A549 treated with Mapracorat at 1 μM for 4 hours (cell line): Measurements from ENCODE around the gene ALDH16A1. TPM values are rescaled to one million over a fixed set of nuclear protein-coding genes. Genes with fewer than 3 reads are reported as not detected.

Experiments used
- total RNA-seq: library from RNA; stranded (reverse); fragments of 200-300 nt; extraction: Qiagen RNA extraction; gene quantifications from 5 replicates; pipeline ENCODE4 v1.2.3, GENCODE V29; 2022

ALDH16A1 gene
- 14.4 to 28.1 TPM (median 24.4 TPM) in 5 replicates for total RNA-seq

GRCh38 chr19:49453013-49453756 is at the start of gene ALDH16A1:
TSS of gene ALDH16A1 (plus strand) at chr19:49453225. CDS start at chr19:49453332, 107 bp downstream.

GRCh38 chr19:49423071-49423984 is 29.7 kb upstream of the ALDH16A1 start, which contains the start of gene PTH2:
TSS of gene PTH2 (minus strand) at chr19:49423441. CDS start at chr19:49423339, 102 bp downstream.

GRCh38 chr19:49425178-49425577 is 27.8 kb upstream of the ALDH16A1 start, which contains the start of gene GFY:
TSS of gene GFY (plus strand) at chr19:49425388. CDS start at chr19:49426431, 1,043 bp downstream.

GRCh38 chr19:49441210-49441959 is 11.6 kb upstream of the ALDH16A1 start, which contains the start of gene SLC17A7:
TSS of gene SLC17A7 (minus strand) at chr19:49441527. CDS start at chr19:49441379, 148 bp downstream.

GRCh38 chr19:49451430-49452181 is 1.4 kb upstream of the ALDH16A1 start, which contains the start of gene PIH1D1:
TSS of gene PIH1D1 (minus strand) at chr19:49451814. CDS start at chr19:49451574, 240 bp downstream.

GRCh38 chr19:49473868-49474541 is 21.0 kb downstream of the ALDH16A1 start, which contains the start of gene FLT3LG:
TSS of gene FLT3LG (plus strand) at chr19:49474215. CDS start at chr19:49474640, 425 bp downstream.

GRCh38 chr19:49487277-49488045 is 34.4 kb downstream of the ALDH16A1 start, which contains the start of gene RPL13A:
TSS of gene RPL13A (plus strand) at chr19:49487608. CDS start at chr19:49487630, 22 bp downstream.

Other genes with a start within 250 kb of the ALDH16A1 start
- gene SLC6A16, start 128.0 kb upstream of the ALDH16A1 start, total RNA-seq: 0.64 to 1.7 TPM (median 1.4 TPM) in 5 replicates
- gene CD37, start 117.8 kb upstream of the ALDH16A1 start, total RNA-seq: not detected in 5 replicates
- gene TEAD2, start 90.8 kb upstream of the ALDH16A1 start, total RNA-seq: 14.1 to 20.5 TPM (median 17.5 TPM) in 5 replicates
- gene DKKL1, start 89.3 kb upstream of the ALDH16A1 start, total RNA-seq: 0.11 to 1.1 TPM (median 0.59 TPM) in 5 replicates
- gene KASH5, start 65.0 kb upstream of the ALDH16A1 start, total RNA-seq: 0.06 TPM in 1 of 5 replicates, not detected in the others
- not detected in 5 replicates for gene PTH2, start 29.8 kb upstream of the ALDH16A1 start, total RNA-seq
- 0.08 to 0.22 TPM (median 0.19 TPM) in 4 of 5 replicates, not detected in the other for gene GFY, start 27.8 kb upstream of the ALDH16A1 start, total RNA-seq
- gene SLC17A7, start 11.7 kb upstream of the ALDH16A1 start, total RNA-seq: 0.44 to 0.71 TPM (median 0.55 TPM) in 5 replicates
- 85.8 to 96.7 TPM (median 90.5 TPM) in 5 replicates for gene PIH1D1, start 1.4 kb upstream of the ALDH16A1 start, total RNA-seq
- gene FLT3LG, start 21.0 kb downstream of the ALDH16A1 start, total RNA-seq: 1.1 to 1.4 TPM (median 1.3 TPM) in 5 replicates
- gene RPL13A, start 34.4 kb downstream of the ALDH16A1 start, total RNA-seq: 3,905 to 4,301 TPM (median 4,085 TPM) in 5 replicates
- gene RPS11, start 43.2 kb downstream of the ALDH16A1 start, total RNA-seq: 3,769 to 4,865 TPM (median 3,847 TPM) in 5 replicates
- 26.4 to 32.0 TPM (median 29.2 TPM) in 5 replicates for gene FCGRT, start 59.4 kb downstream of the ALDH16A1 start, total RNA-seq
- 1.3 to 2.9 TPM (median 2.3 TPM) in 5 replicates for gene RCN3, start 74.8 kb downstream of the ALDH16A1 start, total RNA-seq
- gene NOSIP, start 127.3 kb downstream of the ALDH16A1 start, total RNA-seq: 88.3 to 108 TPM (median 105 TPM) in 5 replicates
- 0.44 to 1.1 TPM (median 0.75 TPM) in 5 replicates for gene PRRG2, start 128.1 kb downstream of the ALDH16A1 start, total RNA-seq
- 25.0 to 35.5 TPM (median 34.0 TPM) in 5 replicates for gene PRR12, start 138.0 kb downstream of the ALDH16A1 start, total RNA-seq
- gene RRAS, start 186.9 kb downstream of the ALDH16A1 start, total RNA-seq: 99.6 to 157 TPM (median 144 TPM) in 5 replicates
- gene SCAF1, start 189.0 kb downstream of the ALDH16A1 start, total RNA-seq: 39.5 to 69.3 TPM (median 65.3 TPM) in 5 replicates
- gene IRF3, start 212.6 kb downstream of the ALDH16A1 start, total RNA-seq: 74.8 to 117 TPM (median 95.5 TPM) in 5 replicates
- 53.4 to 73.8 TPM (median 70.9 TPM) in 5 replicates for gene BCL2L12, start 212.7 kb downstream of the ALDH16A1 start, total RNA-seq
- gene PRMT1, start 224.0 kb downstream of the ALDH16A1 start, total RNA-seq: 403 to 432 TPM (median 421 TPM) in 5 replicates
- gene ADM5, start 236.4 kb downstream of the ALDH16A1 start, total RNA-seq: 3.6 to 7.2 TPM (median 5.1 TPM) in 5 replicates
- 11.0 to 15.0 TPM (median 14.0 TPM) in 5 replicates for gene CPT1C, start 237.9 kb downstream of the ALDH16A1 start, total RNA-seq